Esophagus muscularis mucosa (tissue), 4 donors: ENCODE results near the gene OMA1. TPM values are rescaled to one million over a fixed set of nuclear protein-coding genes. Genes with fewer than 3 reads are reported as not detected.

Source experiments
- DNase-seq: peaks from one replicate; pipeline ENCODE4 v3.0.0-alpha.2; 2017; ENCODE audit errors: extremely low spot score
- H3K27ac ChIP-seq, 4 donors: fragments of 200-600 bp; sonication (generic); replicated peaks in 1 of 4; 1 replicate in 3 of 4; 2 replicates in 1 of 4; pipeline ENCODE4 v1.5.1; 2016 to 2019; ENCODE audit warnings: mild to moderate bottlenecking in 1 of 4
- H3K27me3 ChIP-seq, 4 donors: fragments of 200-600 bp; sonication (generic); one replicate each; pipeline versions ENCODE4 v1.5.1 to v1.6.0; 2016 to 2019
- H3K36me3 ChIP-seq, 4 donors: fragments of 200-600 bp; sonication (generic); one replicate each; pipeline ENCODE4 v1.5.1; 2016 to 2019
- H3K4me1 ChIP-seq, 4 donors: fragments of 200-600 bp; sonication (generic); one replicate each; pipeline ENCODE4 v1.5.1; 2016 to 2019
- H3K4me3 ChIP-seq, 4 donors: fragments of 200-600 bp; sonication (generic); 1 replicate in 2 of 4; 2 replicates in 2 of 4; pipeline ENCODE4 v1.5.1; 2016 to 2019; ENCODE audit warnings: mild to moderate bottlenecking in 4 of 4, moderate library complexity in 1 of 4
- H3K9me3 ChIP-seq, 4 donors: fragments of 200-600 bp; sonication (generic); 1 replicate in 3 of 4; 2 replicates in 1 of 4; pipeline ENCODE4 v1.5.1; 2016 to 2019
- CTCF ChIP-seq, 3 experiments: fragments of 200-600 bp in 2 of 3; fragments of 450-650 bp in 1 of 3; sonication (generic) in 2 of 3; IDR thresholded peaks; one replicate each; pipeline ENCODE4 v1.5.1; 2017 to 2019; ENCODE audit warnings: antibody characterized with exemption in 3 of 3, mild to moderate bottlenecking in 2 of 3, moderate library complexity in 1 of 3
- EP300 ChIP-seq: sonication (generic); formaldehyde crosslinking; IDR thresholded peaks from one replicate; pipeline ENCODE4 v1.6.1; 2017; ENCODE audit warnings: antibody characterized with exemption
- POLR2A ChIP-seq: fragments of 450-650 bp; IDR thresholded peaks from one replicate; pipeline ENCODE4 v1.6.1; 2017; ENCODE audit warnings: antibody characterized with exemption, moderate library complexity, mild to moderate bottlenecking, low read depth
- POLR2AphosphoS5 ChIP-seq, 2 donors: sonication (generic); formaldehyde crosslinking; IDR thresholded peaks; one replicate each; pipeline ENCODE4 v1.6.1; 2017; ENCODE audit warnings: antibody characterized with exemption in 2 of 2
- WGBS: methylation state at CpG from one replicate; pipeline ENCODE4 v1.1.5; 2018; 5-methylcytosine and 5-hydroxymethylcytosine counted together
- intact Hi-C: fragments of 100-400 bp; cut with DNase I; formaldehyde crosslinking; loops from one replicate; pipeline ENCODE4 v1.15.1; 2023
- total RNA-seq, 4 donors: library from RNA; depleted of rRNA; stranded (reverse); fragments of >200 nt; gene quantifications; one replicate each; pipeline versions ENCODE4 v1.1.0 to v1.2.1, GENCODE V29; 2016

The OMA1 gene
- total RNA-seq, 4 donors from 2014 or later: 25.8 to 53.6 (median 32.9) TPM

DNA sequence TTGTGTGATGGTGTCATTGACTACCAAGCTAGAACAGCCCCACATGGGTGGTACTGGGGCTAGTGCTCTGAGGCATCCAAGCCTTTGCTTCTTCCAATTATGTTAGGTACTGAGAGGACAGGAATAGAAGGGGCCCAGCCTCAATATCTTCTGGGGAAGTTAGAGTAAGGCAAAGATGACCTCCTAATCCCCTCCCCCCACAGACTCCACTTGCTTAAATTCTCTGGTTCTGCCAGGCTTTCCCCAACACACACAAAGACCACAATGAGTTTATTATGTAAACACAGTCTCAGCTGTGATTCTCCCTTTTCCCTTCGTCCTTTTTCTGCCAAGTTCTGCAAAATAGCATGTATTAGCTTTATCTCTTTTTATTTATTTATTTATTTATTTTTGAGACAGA, 33.7 kb upstream of the OMA1 start:
- intact Hi-C loops: loop anchor here (5.0 kb wide), 1 partner anchor 33 kb away; the partner anchor contains the start of gene OMA1
- TF ChIP-seq POLR2AphosphoS5 (IDR thresholded peaks at IDR 0.05): no peak
- TF ChIP-seq POLR2A: no peak
- no peak for TF ChIP-seq CTCF (IDR thresholded peaks at IDR 0.05)
- WGBS: 41% methylated on average over 1 of the region's 1 CpG
- DNase-seq: no peak
- Histone ChIP-seq H3K4me3 (no peak overlapping the region), H3K9me3 (no peaks in the 10 kb centered on the region), H3K36me3 (no peaks in the 10 kb centered on the region), H3K4me1 (peaks cover 10 to 45% (median 41%) of the 10 kb centered on the region in 4 donors), H3K27ac (no peak overlapping the region), H3K27me3 (peaks cover 0 to 29% (median 19%) of the 10 kb centered on the region in 4 donors)

GRCh38 chr1:58577654-58578030, 31.1 kb upstream of the OMA1 start:
- peak overlapping the region; percentile 50 to 55 (median 52) for H3K4me3 ChIP-seq
- intact Hi-C loops: no loop called here
- DNase-seq: no peak
- WGBS: 32% methylated on average over 3 of the region's 3 CpGs
- H3K27me3 ChIP-seq: peaks cover 0 to 55% (median 27%) of the 10 kb centered on the region in 4 donors
- H3K27ac ChIP-seq: peak overlapping the region in 1 of 4 donors; percentile 30
- H3K4me1 ChIP-seq: peaks cover 10 to 25% (median 21%) of the 10 kb centered on the region in 4 donors
- no peaks in the 10 kb centered on the region for H3K36me3 ChIP-seq
- TF ChIP-seq EP300 (no peak), POLR2A (no peak), POLR2AphosphoS5 (IDR thresholded peaks at IDR 0.05) (no peak), CTCF (IDR thresholded peaks at IDR 0.05) (no peak)
- no peaks in the 10 kb centered on the region for H3K9me3 ChIP-seq

DNA sequence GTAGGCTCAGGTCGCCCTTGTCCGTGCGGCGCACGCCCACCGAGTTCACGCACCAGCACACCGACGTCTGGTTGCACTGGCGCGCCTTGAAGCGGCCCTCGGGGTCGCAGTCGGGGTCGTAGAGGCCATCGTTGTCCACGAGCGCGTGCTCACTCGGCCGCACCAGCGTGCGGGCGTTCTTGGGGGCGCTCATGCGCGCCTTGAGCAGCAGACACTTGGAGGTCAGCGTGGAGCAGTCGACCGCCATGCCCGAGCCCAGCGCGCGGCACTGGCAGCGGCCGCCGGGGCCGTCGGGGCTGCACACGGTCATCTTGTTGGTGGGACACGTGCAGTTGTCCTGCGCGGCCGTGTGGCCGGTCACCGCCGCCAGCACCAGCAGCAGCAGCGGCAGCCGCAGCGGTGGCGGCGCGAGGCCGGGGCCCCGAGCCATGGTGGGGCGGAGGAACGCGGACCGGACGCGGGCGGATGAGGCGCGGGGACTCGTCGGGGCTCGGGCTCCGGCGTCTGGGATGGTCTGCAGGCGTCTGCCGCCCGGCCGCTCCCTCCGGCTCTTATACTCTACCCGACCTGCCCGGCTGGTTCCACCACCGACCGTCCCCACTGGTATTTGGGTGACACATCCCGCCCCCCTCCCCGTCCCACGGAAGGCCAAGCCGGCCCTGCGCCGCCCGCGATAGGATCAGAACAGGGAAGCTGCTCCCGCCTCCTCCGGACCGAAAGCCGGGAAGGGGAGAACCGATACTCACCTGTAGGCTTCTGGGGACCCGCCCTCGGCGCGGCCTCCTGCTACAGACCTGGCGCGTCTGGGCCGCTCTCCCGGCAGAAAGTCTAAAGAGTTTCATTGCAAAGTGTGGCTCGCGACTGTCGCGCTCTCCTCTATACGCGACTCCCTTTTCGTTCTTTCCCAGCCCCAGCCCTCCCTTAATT, 30.5 kb upstream of the OMA1 start, which contains the start of gene TACSTD2:
TACSTD2 (minus strand) TSS at position 526 of the 927 bp plus-strand sequence; CDS start at position 430, 96 bp downstream.
- intact Hi-C loops: no loop called here
- H3K4me1 ChIP-seq: peaks cover 10 to 25% (median 21%) of the 10 kb centered on the region in 4 donors
- DNase-seq: no peak
- peak within 1 kb of the TSS in 2 of 4 donors; percentile 14 to 30 for H3K27ac ChIP-seq
- 43% methylated on average over 24 of the region's 107 CpGs for WGBS
- peaks cover 0 to 60% (median 29%) of the 10 kb centered on the region in 4 donors for H3K27me3 ChIP-seq
- H3K9me3 ChIP-seq: no peaks in the 10 kb centered on the region
- TF ChIP-seq EP300 (no peak), CTCF (IDR thresholded peaks at IDR 0.05) (no peak), POLR2A (no peak), POLR2AphosphoS5 (IDR thresholded peaks at IDR 0.05) (no peak)
- peak within 1 kb of the TSS; percentile 50 to 55 (median 52) for H3K4me3 ChIP-seq
- H3K36me3 ChIP-seq: no peaks in the 10 kb centered on the region

DNA sequence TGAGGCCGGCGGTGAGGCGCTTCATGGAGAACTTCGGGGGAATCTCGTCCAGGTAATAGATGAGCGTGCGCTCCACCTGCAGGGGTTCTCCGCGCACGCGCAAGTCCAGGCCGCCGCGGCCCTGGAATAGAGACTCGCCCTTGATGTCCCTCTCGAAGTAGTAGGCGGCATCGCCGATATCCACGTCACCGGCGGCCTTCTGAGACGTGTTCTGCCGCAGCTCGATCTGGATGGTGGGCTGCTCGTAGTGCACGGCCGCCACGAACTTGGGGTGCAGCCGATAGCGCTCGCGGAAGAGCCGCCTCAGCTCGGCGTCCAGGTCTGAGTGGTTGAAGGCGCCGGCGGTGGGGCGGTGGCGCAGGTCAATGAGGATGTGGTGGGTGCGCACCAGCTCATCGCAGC, 29.8 kb upstream of the OMA1 start:
- H3K27ac ChIP-seq: peak overlapping the region in 1 of 4 donors; percentile 14
- intact Hi-C loops: no loop called here
- H3K27me3 ChIP-seq: peaks cover 0 to 62% (median 29%) of the 10 kb centered on the region in 4 donors

More for the DNA sequence above, 29.8 kb upstream of the OMA1 start:
- no peaks in the 10 kb centered on the region for H3K9me3 ChIP-seq
- DNase-seq: no peak
- no peak for TF ChIP-seq CTCF (IDR thresholded peaks at IDR 0.05)
- no peak for TF ChIP-seq POLR2AphosphoS5 (IDR thresholded peaks at IDR 0.05)
- no peak for TF ChIP-seq POLR2A
- TF ChIP-seq EP300: no peak
- H3K36me3 ChIP-seq: no peaks in the 10 kb centered on the region
- no CpG with 5 or more reads among the region's 43 CpGs for WGBS
- H3K4me1 ChIP-seq: peaks cover 10 to 25% (median 21%) of the 10 kb centered on the region in 4 donors
- peak overlapping the region; percentile 50 to 55 (median 52) for H3K4me3 ChIP-seq
